IPS-NIHi11 (cell line): Measurements from ENCODE around the gene GUCY2F.

Experiments used
- DNase-seq: peaks from one replicate; pipeline ENCODE4 v3.0.0; 2012; ENCODE audit warnings: mixed read lengths, low spot score

The GUCY2F gene

GRCh38 chrX:109343671-109344070 is 138.2 kb downstream of the GUCY2F start:
- no peak for DNase-seq

- DNase-seq, result no peak
Observed at GRCh38 chrX:109336141-109336540, 145.7 kb downstream of the GUCY2F start.

- DNase-seq, result no peak
Observed at GRCh38 chrX:109327251-109327650, 154.6 kb downstream of the GUCY2F start.
